CD14-positive monocyte (primary cell): ENCODE data around the gene ADGB. TPM values are rescaled to one million over a fixed set of nuclear protein-coding genes. Genes with fewer than 3 reads are reported as not detected.

Experiments used
- DNase-seq, 3 donors: peaks; one replicate each; pipeline ENCODE4 v3.0.0-alpha.2; 2011 to 2022
- H2AFZ ChIP-seq: 2 replicates; pipeline ENCODE4 v1.6.0; 2012; ENCODE audit warnings: mild to moderate bottlenecking, low read depth, low read length, inconsistent platforms; ENCODE audit not compliant: insufficient read depth, poor library complexity, severe bottlenecking
- H3K27ac ChIP-seq, 2 donors: 1 replicate in 1 of 2; 2 replicates in 1 of 2; pipeline ENCODE4 v1.5.1; 2012 to 2013; ENCODE audit warnings: low read length in 2 of 2, control low read depth in 1 of 2, inconsistent platforms in 1 of 2, low read depth in 1 of 2, mild to moderate bottlenecking in 1 of 2
- H3K27me3 ChIP-seq, 2 donors: one replicate each; pipeline versions ENCODE4 v1.6.0 to v1.6.1; 2011 to 2013; ENCODE audit warnings: low read length in 2 of 2; ENCODE audit not compliant: control insufficient read depth in 2 of 2, insufficient read depth in 2 of 2
- H3K36me3 ChIP-seq, 2 donors: replicated peaks in 1 of 2; 1 replicate in 1 of 2; 2 replicates in 1 of 2; pipeline versions ENCODE4 v1.5.1 to v1.6.1; 2012 to 2013; ENCODE audit warnings: low read length in 2 of 2, control low read depth in 1 of 2, inconsistent platforms in 1 of 2, mild to moderate bottlenecking in 1 of 2; ENCODE audit not compliant: insufficient read depth in 2 of 2, control insufficient read depth in 1 of 2
- H3K4me1 ChIP-seq, 2 donors: 1 replicate in 1 of 2; 2 replicates in 1 of 2; pipeline versions ENCODE4 v1.5.1 to v1.6.1; 2012 to 2013; ENCODE audit warnings: low read length in 2 of 2, control low read depth in 1 of 2, inconsistent platforms in 1 of 2, mild to moderate bottlenecking in 1 of 2, moderate library complexity in 1 of 2; ENCODE audit not compliant: insufficient read depth in 2 of 2, control insufficient read depth in 1 of 2
- H3K4me2 ChIP-seq: replicated peaks from 2 replicates; pipeline ENCODE3; 2012; ENCODE audit warnings: low read length, moderate library complexity, mild to moderate bottlenecking; ENCODE audit not compliant: poor library complexity, severe bottlenecking; ENCODE audit errors: extremely low read depth
- H3K4me3 ChIP-seq, 3 experiments: fragments of 200-600 bp in 1 of 3; sonication (generic) in 1 of 3; replicated peaks in 1 of 3; 1 replicate in 2 of 3; 2 replicates in 1 of 3; pipeline ENCODE4 v1.5.1; 2011 to 2013; ENCODE audit warnings: low read length in 3 of 3, mild to moderate bottlenecking in 3 of 3, control low read depth in 2 of 3, low read depth in 2 of 3, inconsistent platforms in 1 of 3, moderate library complexity in 1 of 3
- H3K79me2 ChIP-seq: 2 replicates; pipeline ENCODE4 v1.6.0; 2012; ENCODE audit warnings: mild to moderate bottlenecking, control low read depth, inconsistent platforms, low read length, moderate library complexity; ENCODE audit not compliant: insufficient read depth
- H3K9ac ChIP-seq: 2 replicates; pipeline ENCODE4 v1.6.0; 2017; ENCODE audit warnings: low read length, mild to moderate bottlenecking; ENCODE audit not compliant: insufficient read depth, poor library complexity, severe bottlenecking
- H3K9me3 ChIP-seq, 2 donors: replicated peaks in 1 of 2; 1 replicate in 1 of 2; 2 replicates in 1 of 2; pipeline versions ENCODE4 v1.5.1 to v1.6.1; 2012 to 2013; ENCODE audit warnings: low read length in 2 of 2, control low read depth in 1 of 2; ENCODE audit not compliant: control insufficient read depth in 1 of 2, insufficient read depth in 1 of 2
- H4K20me1 ChIP-seq: 2 replicates; pipeline ENCODE4 v1.6.0; 2012; ENCODE audit warnings: mild to moderate bottlenecking, low read length, control low read depth, moderate library complexity; ENCODE audit not compliant: insufficient read depth
- H3K27ac Mint-ChIP-seq, 7 donors: one replicate each; pipeline ENCODE4 v1.8.0; 2020; ENCODE audit warnings: mild to moderate bottlenecking in 7 of 7, mixed read lengths in 7 of 7, moderate library complexity in 6 of 7, inconsistent platforms in 2 of 7
- H3K27me3 Mint-ChIP-seq, 3 donors: one replicate each; pipeline ENCODE4 v1.8.0; 2021 to 2022; ENCODE audit warnings: low read depth in 3 of 3, mild to moderate bottlenecking in 3 of 3, mixed read lengths in 3 of 3, moderate library complexity in 3 of 3, inconsistent platforms in 1 of 3
- H3K36me3 Mint-ChIP-seq, 2 donors: one replicate each; pipeline ENCODE4 v1.8.0; 2020; ENCODE audit warnings: mixed read lengths in 2 of 2, inconsistent platforms in 1 of 2, mild to moderate bottlenecking in 1 of 2
- H3K4me1 Mint-ChIP-seq: one replicate; pipeline ENCODE4 v1.8.0; 2020; ENCODE audit warnings: mild to moderate bottlenecking, mixed read lengths
- H3K4me3 Mint-ChIP-seq, 2 donors: one replicate each; pipeline ENCODE4 v1.8.0; 2020; ENCODE audit warnings: mild to moderate bottlenecking in 2 of 2, mixed read lengths in 2 of 2, moderate library complexity in 1 of 2
- H3K9me3 Mint-ChIP-seq, 7 donors: one replicate each; pipeline ENCODE4 v1.8.0; 2020 to 2022; ENCODE audit warnings: mixed read lengths in 7 of 7, mild to moderate bottlenecking in 6 of 7, moderate library complexity in 6 of 7, inconsistent platforms in 2 of 7
- CTCF ChIP-seq: fragments of 200-600 bp; IDR thresholded peaks from one replicate; pipeline ENCODE4 v1.8.0; 2022; ENCODE audit warnings: antibody characterized with exemption, mild to moderate bottlenecking
- WGBS: methylation state at CpG from one replicate; pipeline ENCODE4 v1.1.5; 2013; ENCODE audit warnings: missing lambda C conversion rate; ENCODE audit not compliant: insufficient coverage; 5-methylcytosine and 5-hydroxymethylcytosine counted together
- intact Hi-C, 2 donors: fragments of 100-400 bp; cut with micrococcal nuclease; formaldehyde crosslinking; loops; one replicate each; pipeline versions ENCODE4 v1.15.0 to v1.15.1; 2023
- polyA plus RNA-seq, 3 donors: library from polyadenylated mRNA; depleted of rRNA in 1 of 3; unstranded in 2 of 3; stranded (reverse) in 1 of 3; fragments of 300-500 nt in 2 of 3; fragments of >200 nt in 1 of 3; fragmentation: Illumina TruSeq in 2 of 3; gene quantifications; 1 replicate in 2 of 3; 2 replicates in 1 of 3; pipeline ENCODE4 v1.2.3, GENCODE V29; 2012 to 2021
- small RNA-seq: library from RNA; depleted of rRNA; stranded (forward); fragments of <200 nt; gene quantifications from one replicate; pipeline ENCODE3, GENCODE V24; 2012; ENCODE audit warnings: low read depth; ENCODE audit not compliant: insufficient read length

The ADGB gene
- polyA plus RNA-seq, 3 donors: 0.01 TPM; not detected in 2

DNA sequence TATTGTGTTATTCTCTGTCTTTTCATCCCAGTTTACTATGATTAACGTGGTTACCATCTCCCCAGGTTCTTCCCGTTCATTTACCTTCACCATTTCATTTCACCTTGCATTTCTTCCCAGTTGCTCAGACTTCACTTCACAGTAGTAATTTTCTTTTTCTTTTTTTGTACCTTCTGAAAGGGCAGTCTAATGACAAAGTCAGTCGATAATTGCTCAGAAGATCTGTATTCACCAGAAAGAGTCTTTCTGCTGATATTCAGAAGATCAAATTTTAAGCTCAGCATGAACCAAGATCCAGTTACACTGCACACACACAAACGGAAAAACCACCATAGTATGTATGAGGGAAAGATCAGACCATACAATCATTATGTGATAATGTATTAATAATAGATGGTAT is 265.5 kb downstream of the ADGB start:
- Histone ChIP-seq H3K4me1 (peaks cover 0 to 2% of the 10 kb centered on the region in 2 donors), H2AFZ (no peak overlapping the region), H3K9me3 (no peaks in the 10 kb centered on the region), H4K20me1 (no peaks in the 10 kb centered on the region), H3K79me2 (no peaks in the 10 kb centered on the region), H3K9ac (no peak overlapping the region), H3K27ac (no peak overlapping the region), H3K36me3 (no peaks in the 10 kb centered on the region), H3K4me3 (no peak overlapping the region), H3K4me2 (no peak overlapping the region), H3K27me3 (no peaks in the 10 kb centered on the region)
- Mint-ChIP-seq H3K36me3 (no peaks in the 10 kb centered on the region), H3K27ac (no peak overlapping the region), H3K9me3 (no peaks in the 10 kb centered on the region), H3K27me3 (peaks cover 0 to 3% (median 0%) of the 10 kb centered on the region in 3 donors), H3K4me3 (no peak overlapping the region), H3K4me1 (peaks cover 9% of the 10 kb centered on the region)
- DNase-seq: no peak
- 81% methylated on average over 2 of the region's 4 CpGs for WGBS
- no peak for TF ChIP-seq CTCF
- intact Hi-C loops: loop anchor here in 1 of 2 donors (5.0 kb wide), 1 partner anchor 48 kb away; no protein-coding TSS in a partner anchor

- no peak overlapping the region for H3K4me3 Mint-ChIP-seq
- H3K36me3 Mint-ChIP-seq: no peaks in the 10 kb centered on the region
These were observed 266.1 kb downstream of the ADGB start for GRCh38 chr6:146864885-146865284.

More at GRCh38 chr6:146864885-146865284, 266.1 kb downstream of the ADGB start:
- Histone ChIP-seq H3K9ac (no peak overlapping the region), H3K4me3 (no peak overlapping the region), H3K36me3 (no peaks in the 10 kb centered on the region), H3K27ac (no peak overlapping the region), H3K79me2 (no peaks in the 10 kb centered on the region), H3K27me3 (no peaks in the 10 kb centered on the region), H3K4me2 (no peak overlapping the region), H4K20me1 (no peaks in the 10 kb centered on the region), H3K9me3 (no peaks in the 10 kb centered on the region), H2AFZ (no peak overlapping the region), H3K4me1 (peaks cover 0 to 2% of the 10 kb centered on the region in 2 donors)
- Mint-ChIP-seq H3K9me3 (no peaks in the 10 kb centered on the region), H3K27ac (no peak overlapping the region), H3K27me3 (peaks cover 0 to 3% (median 0%) of the 10 kb centered on the region in 3 donors), H3K4me1 (peaks cover 9% of the 10 kb centered on the region)
- intact Hi-C loops: loop anchor here in 1 of 2 donors (5.0 kb wide), 1 partner anchor 47 kb away; no protein-coding TSS in a partner anchor
- DNase-seq: no peak
- no peak for TF ChIP-seq CTCF
- 95% methylated on average over 2 of the region's 2 CpGs for WGBS

Small RNA genes within 50 kb of the gene (small RNA-seq; reads per million reads assigned to genes)
- not detected for gene RNU6-906P

Other genes with a start within 250 kb of the ADGB start
- gene RAB32, start 55.1 kb upstream of the ADGB start, polyA plus RNA-seq: 100 to 1,000 TPM in 2 of 3 donors, 10 to 100 TPM in 1; 82.6 to 588 (median 429) TPM